HepG2 (cell line): ENCODE measurements around the gene CRIP1. TPM values are rescaled to one million over a fixed set of nuclear protein-coding genes. Genes with fewer than 3 reads are reported as not detected.

Source experiments
- DRAP1 ChIP-seq: IDR thresholded peaks from 2 replicates; pipeline ENCODE4 v1.6.1; 2016; ENCODE audit warnings: missing genetic modification reagents, missing compliant biosample characterization
- EED ChIP-seq: sonication (generic); formaldehyde crosslinking; IDR thresholded peaks from 2 replicates; pipeline ENCODE4 v1.5.0; 2020; ENCODE audit warnings: mild to moderate bottlenecking, missing genetic modification reagents
- GLI4 ChIP-seq: sonication (generic); formaldehyde crosslinking; IDR thresholded peaks from 2 replicates; pipeline ENCODE4 v1.5.1; 2020; ENCODE audit warnings: missing genetic modification reagents, mild to moderate bottlenecking, moderate library complexity, borderline replicate concordance
- KDM1A ChIP-seq: IDR thresholded peaks from 2 replicates; pipeline ENCODE4 v1.6.1; 2016; ENCODE audit warnings: missing compliant biosample characterization
- NFE2 ChIP-seq: sonication (generic); formaldehyde crosslinking; IDR thresholded peaks from 2 replicates; pipeline ENCODE4 v1.4.0; 2020; ENCODE audit warnings: missing genetic modification reagents
- NR3C1 ChIP-seq: sonication (generic); formaldehyde crosslinking; IDR thresholded peaks from 2 replicates; pipeline ENCODE4 v1.4.0; 2020; ENCODE audit warnings: missing genetic modification reagents
- TAF15 ChIP-seq: fragments of 200-400 bp; formaldehyde crosslinking; IDR thresholded peaks from one replicate; pipeline ENCODE4 v1.6.1; 2018; ENCODE audit warnings: mild to moderate bottlenecking, low read depth, low read length; ENCODE audit not compliant: poor library complexity, severe bottlenecking
- THAP9 ChIP-seq: sonication (generic); formaldehyde crosslinking; IDR thresholded peaks from 2 replicates; pipeline ENCODE4; 2020; ENCODE audit warnings: missing genetic modification reagents, mild to moderate bottlenecking, borderline replicate concordance
- ZBTB2 ChIP-seq: sonication (generic); formaldehyde crosslinking; IDR thresholded peaks from 2 replicates; pipeline ENCODE4 v1.8.0; 2022; ENCODE audit warnings: low read depth, missing genetic modification reagents
- ZNF12 ChIP-seq: sonication (generic); formaldehyde crosslinking; IDR thresholded peaks from 2 replicates; pipeline ENCODE4 v1.5.0; 2020; ENCODE audit warnings: missing genetic modification reagents
- ZNF44 ChIP-seq: sonication (generic); formaldehyde crosslinking; IDR thresholded peaks from 2 replicates; pipeline ENCODE4 v1.5.1; 2020; ENCODE audit warnings: mild to moderate bottlenecking, missing genetic modification reagents
- ZNF629 ChIP-seq: sonication (generic); formaldehyde crosslinking; conservative IDR thresholded peaks from 2 replicates; pipeline ENCODE4 v1.5.0; 2020; ENCODE audit warnings: missing genetic modification reagents
- ZNF768 ChIP-seq: sonication (generic); formaldehyde crosslinking; IDR thresholded peaks from 2 replicates; pipeline ENCODE4 v1.4.0; 2020; ENCODE audit warnings: missing genetic modification reagents
- ZNF775 ChIP-seq: sonication (generic); formaldehyde crosslinking; IDR thresholded peaks from 2 replicates; pipeline ENCODE4 v1.4.0; 2020; ENCODE audit warnings: missing genetic modification reagents, mild to moderate bottlenecking, moderate library complexity, borderline replicate concordance
- polyA plus RNA-seq, 8 experiments: library from polyadenylated mRNA; depleted of rRNA in 3 of 8; stranded (reverse) in 7 of 8; unstranded in 1 of 8; fragments of >200 nt; fragmentation: Illumina TruSeq in 4 of 8; extraction: Trizol in 4 of 8; gene quantifications; 2 replicates each; pipeline versions ENCODE4 v1.2.1 to v1.2.3, GENCODE V29; 2011 to 2016; ENCODE audit warnings: low read depth in 4 of 8, missing spikeins in 1 of 8, mixed read lengths in 1 of 8; ENCODE audit not compliant: insufficient read depth in 1 of 8
- total RNA-seq, 5 experiments: library from RNA; depleted of rRNA; stranded (reverse); fragments of >200 nt; fragmentation: Illumina TruSeq; extraction: Trizol; gene quantifications; 2 replicates each; pipeline ENCODE4 v1.2.3, GENCODE V29; 2016; ENCODE audit warnings: low read depth in 1 of 5
- TF ChIP-seq, protein P1 (sequence below): sonication (generic); formaldehyde crosslinking; IDR thresholded peaks from 2 replicates; pipeline ENCODE4 v1.5.0; 2020; ENCODE audit warnings: mild to moderate bottlenecking, missing genetic modification reagents
- TF ChIP-seq, protein P2 (sequence below): sonication (generic); formaldehyde crosslinking; IDR thresholded peaks from 2 replicates; pipeline ENCODE4 v1.4.0; 2020; ENCODE audit warnings: missing genetic modification reagents, borderline replicate concordance

The CRIP1 gene
- total and polyA plus RNA-seq, 2 of the 13 experiments (the other 11 are each of a cell fraction or from before 2014, with no cell fraction given): 53.9 to 59.5 TPM

- TF ChIP-seq TAF15 (no peak), ZBTB2 (CRISPR knock-in tag) (no peak), ZNF775 (CRISPR knock-in tag) (no peak), ZNF12 (CRISPR knock-in tag) (no peak; the same call in 1 of the 2 replicates), EED (CRISPR knock-in tag) (no peak), ZNF768 (peak; percentile 35; the same call in 1 of the 2 replicates), THAP9 (CRISPR knock-in tag) (no peak), DRAP1 (CRISPR knock-in tag) (no peak), NR3C1 (CRISPR knock-in tag) (no peak), KDM1A (CRISPR knock-in tag) (no peak), NFE2 (CRISPR knock-in tag) (no peak), ZNF44 (CRISPR knock-in tag) (no peak), ZNF629 (CRISPR knock-in tag) (no peak), GLI4 (CRISPR knock-in tag) (no peak)
- TF ChIP-seq, protein P1, sequence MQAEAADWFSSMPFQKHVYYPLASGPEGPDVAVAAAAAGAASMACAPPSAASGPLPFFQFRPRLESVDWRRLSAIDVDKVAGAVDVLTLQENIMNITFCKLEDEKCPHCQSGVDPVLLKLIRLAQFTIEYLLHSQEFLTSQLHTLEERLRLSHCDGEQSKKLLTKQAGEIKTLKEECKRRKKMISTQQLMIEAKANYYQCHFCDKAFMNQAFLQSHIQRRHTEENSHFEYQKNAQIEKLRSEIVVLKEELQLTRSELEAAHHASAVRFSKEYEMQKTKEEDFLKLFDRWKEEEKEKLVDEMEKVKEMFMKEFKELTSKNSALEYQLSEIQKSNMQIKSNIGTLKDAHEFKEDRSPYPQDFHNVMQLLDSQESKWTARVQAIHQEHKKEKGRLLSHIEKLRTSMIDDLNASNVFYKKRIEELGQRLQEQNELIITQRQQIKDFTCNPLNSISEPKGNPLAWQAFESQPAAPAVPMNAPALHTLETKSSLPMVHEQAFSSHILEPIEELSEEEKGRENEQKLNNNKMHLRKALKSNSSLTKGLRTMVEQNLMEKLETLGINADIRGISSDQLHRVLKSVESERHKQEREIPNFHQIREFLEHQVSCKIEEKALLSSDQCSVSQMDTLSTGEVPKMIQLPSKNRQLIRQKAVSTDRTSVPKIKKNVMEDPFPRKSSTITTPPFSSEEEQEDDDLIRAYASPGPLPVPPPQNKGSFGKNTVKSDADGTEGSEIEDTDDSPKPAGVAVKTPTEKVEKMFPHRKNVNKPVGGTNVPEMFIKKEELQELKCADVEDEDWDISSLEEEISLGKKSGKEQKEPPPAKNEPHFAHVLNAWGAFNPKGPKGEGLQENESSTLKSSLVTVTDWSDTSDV (CRISPR knock-in tag): no peak
- TF ChIP-seq, protein P2, sequence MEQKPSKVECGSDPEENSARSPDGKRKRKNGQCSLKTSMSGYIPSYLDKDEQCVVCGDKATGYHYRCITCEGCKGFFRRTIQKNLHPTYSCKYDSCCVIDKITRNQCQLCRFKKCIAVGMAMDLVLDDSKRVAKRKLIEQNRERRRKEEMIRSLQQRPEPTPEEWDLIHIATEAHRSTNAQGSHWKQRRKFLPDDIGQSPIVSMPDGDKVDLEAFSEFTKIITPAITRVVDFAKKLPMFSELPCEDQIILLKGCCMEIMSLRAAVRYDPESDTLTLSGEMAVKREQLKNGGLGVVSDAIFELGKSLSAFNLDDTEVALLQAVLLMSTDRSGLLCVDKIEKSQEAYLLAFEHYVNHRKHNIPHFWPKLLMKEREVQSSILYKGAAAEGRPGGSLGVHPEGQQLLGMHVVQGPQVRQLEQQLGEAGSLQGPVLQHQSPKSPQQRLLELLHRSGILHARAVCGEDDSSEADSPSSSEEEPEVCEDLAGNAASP: no peak
Observed at GRCh38 chr14:105527826-105528585, 41.3 kb downstream of the CRIP1 start (continued).
